Dendritic cell treated with granulocyte-macrophage colony-stimulating factor and Interleukin-4, amounts not matched to agents 40 ng/mL and 50 ng/mL, for 4 days (primary cell): ENCODE measurements around the gene RANBP17.
"Not testable (repeated sequence)": the region's sequence is repeated elsewhere in the genome, so short reads cannot be mapped to it uniquely, and the experiment has no call there.

Experiments used
- H3K27ac Mint-ChIP-seq: one replicate; pipeline ENCODE4 v1.8.0; 2022; ENCODE audit warnings: mild to moderate bottlenecking, mixed read lengths
- H3K27me3 Mint-ChIP-seq: one replicate; pipeline ENCODE4 v1.8.0; 2022; ENCODE audit warnings: mild to moderate bottlenecking, mixed read lengths
- H3K36me3 Mint-ChIP-seq: one replicate; pipeline ENCODE4 v1.8.0; 2022; ENCODE audit warnings: low read depth, mixed read lengths
- H3K4me1 Mint-ChIP-seq: one replicate; pipeline ENCODE4 v1.8.0; 2022; ENCODE audit warnings: low read depth, mixed read lengths
- H3K4me3 Mint-ChIP-seq: one replicate; pipeline ENCODE4 v1.8.0; 2022; ENCODE audit warnings: mild to moderate bottlenecking, moderate library complexity, mixed read lengths
- H3K9me3 Mint-ChIP-seq: one replicate; pipeline ENCODE4 v1.8.0; 2022; ENCODE audit warnings: mixed read lengths
- intact Hi-C: fragments of 100-400 bp; cut with micrococcal nuclease; formaldehyde crosslinking; loops from one replicate; pipeline ENCODE4 v1.15.0; 2022

Gene RANBP17

DNA sequence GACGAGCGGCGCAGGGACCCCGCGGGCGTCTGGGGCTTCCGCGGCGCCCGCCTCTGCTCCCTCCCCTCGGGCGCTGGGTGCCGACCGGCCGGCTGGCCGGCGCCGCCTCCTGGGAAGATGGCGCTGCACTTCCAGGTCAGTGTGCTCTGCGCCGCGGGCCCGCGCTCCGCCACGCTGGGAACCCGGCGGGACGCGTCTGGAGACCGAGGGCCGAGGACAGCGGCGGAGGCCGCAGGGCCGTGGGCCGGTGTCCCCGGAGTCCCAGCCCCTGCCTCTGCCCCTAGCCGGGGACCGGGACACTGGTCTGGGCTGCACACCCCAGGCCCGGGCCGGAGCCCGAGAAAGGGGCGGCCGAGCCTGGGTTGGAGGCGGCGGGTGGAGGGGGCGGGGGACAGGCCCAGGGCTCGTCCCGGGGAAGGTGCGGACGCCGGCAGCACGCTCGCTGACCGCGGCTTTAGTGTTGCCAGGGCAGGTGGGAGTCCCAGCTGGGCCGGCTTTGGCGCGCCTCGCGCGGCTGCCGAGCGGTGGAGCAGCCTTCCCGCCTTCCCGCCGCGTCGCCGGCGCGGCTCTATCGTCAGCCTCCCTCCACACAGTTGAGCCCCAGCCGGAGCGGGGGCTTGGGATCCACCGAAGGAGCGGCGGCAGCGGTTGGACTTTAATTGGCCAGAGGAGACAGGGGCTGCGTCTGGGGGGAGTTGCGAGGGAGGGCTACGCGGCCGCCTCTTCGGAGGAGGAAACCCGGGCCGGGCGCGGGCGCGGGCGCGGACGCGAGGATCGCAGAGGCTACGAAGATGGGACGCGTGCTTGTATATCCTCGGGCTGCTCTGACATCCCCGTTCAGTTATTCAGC is at the start of gene RANBP17:
RANBP17 (plus strand) TSS at position 102 of the 850 bp plus-strand sequence.
- peaks cover 32% of the 10 kb centered on the region for H3K27me3 Mint-ChIP-seq
- intact Hi-C loops, result no loop called here

DNA sequence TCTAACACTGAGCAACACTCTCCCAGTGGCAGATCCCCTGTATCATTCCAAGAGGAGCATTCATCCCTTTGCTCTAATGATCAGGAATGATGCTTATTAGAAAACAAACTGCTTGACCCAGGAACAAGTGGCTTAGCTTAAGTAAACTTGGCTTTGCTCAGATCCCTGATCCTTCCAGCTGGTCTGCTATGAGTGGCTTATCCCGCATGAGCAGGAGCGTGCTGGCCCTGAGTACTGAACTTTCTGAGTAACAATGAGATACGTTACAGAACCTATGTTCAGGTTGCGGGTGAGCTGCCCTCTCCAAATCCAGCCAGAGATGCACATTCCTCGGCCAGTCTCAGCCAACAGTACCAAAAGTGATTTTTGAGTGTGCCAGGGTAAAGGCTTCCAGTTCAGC is 48.6 kb upstream of the RANBP17 start:
- H3K4me1 Mint-ChIP-seq, result no peaks in the 10 kb centered on the region
- H3K27ac Mint-ChIP-seq, result no peak overlapping the region
- H3K36me3 Mint-ChIP-seq, result no peaks in the 10 kb centered on the region
- no peak overlapping the region for H3K4me3 Mint-ChIP-seq
- no peaks in the 10 kb centered on the region for H3K9me3 Mint-ChIP-seq
- intact Hi-C loops, result no loop called here
- no peaks in the 10 kb centered on the region for H3K27me3 Mint-ChIP-seq

More for the DNA sequence above, at the start of gene RANBP17:
- Mint-ChIP-seq H3K4me3 (peak within 1 kb of the TSS; percentile 88), H3K36me3 (peaks cover 14% of the 10 kb centered on the region), H3K9me3 (peaks cover 32% of the 10 kb centered on the region), H3K4me1 (peaks cover 19% of the 10 kb centered on the region), H3K27ac (no peak within 1 kb of the TSS)

DNA sequence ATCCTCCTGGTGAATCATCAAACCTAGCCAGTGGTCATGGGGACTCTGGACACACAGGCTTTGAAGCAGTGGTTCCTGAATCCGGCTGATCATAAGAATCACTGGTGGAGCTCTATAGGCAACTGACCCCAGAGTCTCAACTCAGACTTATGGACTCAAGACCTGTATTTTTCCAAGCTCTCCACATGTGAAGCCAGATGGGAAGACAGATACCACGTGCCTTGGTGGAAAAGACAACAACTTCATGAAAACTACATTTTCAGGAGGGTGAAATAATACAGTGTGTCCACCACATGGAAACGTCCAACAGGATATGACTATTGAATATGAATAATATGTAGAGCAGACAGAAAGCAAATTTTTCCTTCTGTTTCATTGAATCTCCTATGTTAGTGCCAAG is 44.6 kb upstream of the RANBP17 start:
- Mint-ChIP-seq H3K27me3 (no peaks in the 10 kb centered on the region), H3K36me3 (no peaks in the 10 kb centered on the region), H3K9me3 (no peaks in the 10 kb centered on the region), H3K27ac (no peak overlapping the region), H3K4me3 (no peak overlapping the region), H3K4me1 (no peaks in the 10 kb centered on the region)
- intact Hi-C loops, result no loop called here

DNA sequence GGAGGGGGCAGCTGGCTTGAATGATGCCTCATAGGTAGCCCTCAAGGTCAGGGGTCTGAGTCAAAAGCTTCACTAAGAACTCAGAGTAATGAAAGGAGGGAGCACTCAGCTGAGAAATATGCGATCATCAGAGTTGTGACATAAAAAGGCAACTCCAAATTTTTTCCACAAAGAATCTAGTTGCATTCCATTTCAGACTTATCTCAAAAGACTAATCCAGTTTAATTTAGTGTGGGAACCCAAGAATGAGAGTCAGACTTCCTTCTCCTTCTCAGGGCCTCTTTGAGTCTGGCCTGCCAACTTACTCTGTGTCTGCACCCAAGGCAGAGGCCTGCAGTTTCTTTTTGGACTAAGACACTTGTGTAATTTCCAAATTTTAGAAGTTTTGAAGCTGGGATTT is 43.6 kb upstream of the RANBP17 start:
- intact Hi-C loops, result no loop called here
- H3K4me1 Mint-ChIP-seq, result no peaks in the 10 kb centered on the region
- H3K36me3 Mint-ChIP-seq, result no peaks in the 10 kb centered on the region
- no peak overlapping the region for H3K4me3 Mint-ChIP-seq
- H3K27me3 Mint-ChIP-seq, result no peaks in the 10 kb centered on the region
- no peaks in the 10 kb centered on the region for H3K9me3 Mint-ChIP-seq
- no peak overlapping the region for H3K27ac Mint-ChIP-seq

DNA sequence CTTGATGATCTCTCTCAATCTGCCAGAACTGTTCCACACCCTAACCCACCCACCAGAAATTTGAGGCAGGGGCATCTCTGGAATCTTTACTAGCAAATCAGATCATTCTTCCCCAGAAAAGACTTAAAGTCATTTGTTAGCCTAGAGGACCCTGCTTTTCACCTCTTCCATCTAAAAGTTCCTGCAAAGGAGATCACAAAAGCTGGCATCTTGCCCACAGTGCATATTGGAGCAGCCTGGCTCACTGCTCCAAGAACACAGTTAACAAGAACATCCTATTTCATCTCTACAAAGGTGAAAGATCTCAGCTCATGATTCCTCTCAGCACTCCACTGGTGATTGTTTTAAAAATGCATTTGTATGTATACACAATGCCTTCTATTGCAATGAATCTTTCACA is 42.0 kb upstream of the RANBP17 start:
- Mint-ChIP-seq H3K4me1 (no peaks in the 10 kb centered on the region), H3K9me3 (no peaks in the 10 kb centered on the region), H3K27ac (no peak overlapping the region), H3K4me3 (no peak overlapping the region), H3K36me3 (no peaks in the 10 kb centered on the region), H3K27me3 (no peaks in the 10 kb centered on the region)
- intact Hi-C loops, result no loop called here

DNA sequence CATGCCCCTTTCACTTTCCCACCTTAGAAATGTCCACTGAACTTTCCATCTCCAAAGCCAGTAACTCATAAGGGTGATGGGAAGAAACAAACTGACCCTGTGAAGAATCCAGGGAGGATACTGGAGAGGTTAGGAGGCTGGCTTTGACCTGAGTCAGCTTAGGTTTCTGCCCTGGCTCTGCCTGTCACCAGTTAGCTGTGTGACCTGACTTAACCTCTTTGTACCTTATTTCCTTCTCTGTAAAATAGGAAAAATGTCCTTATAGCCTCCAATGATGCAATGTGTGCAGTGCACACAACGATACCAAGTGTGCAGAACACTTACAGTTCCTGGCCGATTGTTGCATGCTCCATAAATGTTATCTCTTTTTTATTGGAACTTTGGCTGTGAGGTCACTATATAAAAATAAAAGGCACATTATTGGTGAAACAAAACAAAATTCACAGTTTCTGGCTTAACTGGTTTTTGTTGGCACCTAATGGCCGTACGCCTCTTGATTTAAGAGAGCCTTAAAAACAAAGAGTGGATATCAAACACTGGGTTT is 40.5 kb upstream of the RANBP17 start:
- H3K27me3 Mint-ChIP-seq, result no peaks in the 10 kb centered on the region
- no peaks in the 10 kb centered on the region for H3K4me1 Mint-ChIP-seq
- no peaks in the 10 kb centered on the region for H3K36me3 Mint-ChIP-seq
- intact Hi-C loops, result no loop called here
- peaks cover 5% of the 10 kb centered on the region for H3K9me3 Mint-ChIP-seq
- H3K27ac Mint-ChIP-seq, result no peak overlapping the region
- no peak overlapping the region for H3K4me3 Mint-ChIP-seq

DNA sequence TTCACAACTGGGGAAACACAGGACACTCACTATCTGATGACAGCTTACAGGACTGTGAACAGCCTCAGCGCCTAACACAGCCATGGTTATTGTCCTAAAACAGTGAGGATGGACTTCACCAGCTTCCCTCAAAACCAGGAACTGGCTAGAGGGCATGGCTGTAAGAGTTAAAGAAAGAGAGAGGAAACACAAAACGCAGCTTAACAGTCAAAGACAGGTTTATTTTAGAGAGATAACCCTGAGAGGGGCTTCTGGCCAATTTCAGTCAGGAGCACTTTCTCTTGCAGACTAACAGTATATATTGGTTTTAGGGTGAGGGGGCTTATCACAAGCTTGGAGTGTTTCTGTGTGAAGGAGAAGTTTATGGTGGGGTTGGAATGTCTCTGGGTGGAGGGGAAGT is 35.7 kb upstream of the RANBP17 start:
- no peaks in the 10 kb centered on the region for H3K4me1 Mint-ChIP-seq
- H3K9me3 Mint-ChIP-seq, result peaks cover 8% of the 10 kb centered on the region
- peaks cover 2% of the 10 kb centered on the region for H3K27me3 Mint-ChIP-seq
- intact Hi-C loops, result no loop called here
- no peaks in the 10 kb centered on the region for H3K36me3 Mint-ChIP-seq
- H3K4me3 Mint-ChIP-seq, result no peak overlapping the region
- H3K27ac Mint-ChIP-seq, result no peak overlapping the region

DNA sequence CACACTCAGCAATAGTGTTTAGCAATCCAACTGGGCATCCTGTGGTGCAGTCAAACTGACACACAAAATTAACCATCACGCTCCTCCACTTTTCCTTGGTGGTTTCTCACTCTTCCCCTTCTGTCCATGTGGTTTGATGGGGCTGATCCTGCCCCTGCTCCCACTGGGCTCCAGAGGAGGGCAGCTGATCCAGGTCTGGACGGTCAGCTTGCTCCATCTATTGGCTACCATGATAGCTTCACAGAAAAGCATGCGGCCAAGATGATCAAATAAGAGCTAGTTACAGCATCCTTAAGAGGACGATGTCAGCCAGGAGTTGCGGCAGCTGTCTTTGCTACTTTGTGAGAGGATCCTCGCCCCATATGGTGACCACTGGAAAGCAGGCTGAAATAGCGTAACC is 29.6 kb upstream of the RANBP17 start:
- Mint-ChIP-seq H3K4me1 (no peaks in the 10 kb centered on the region), H3K27me3 (peaks cover 9% of the 10 kb centered on the region), H3K36me3 (no peaks in the 10 kb centered on the region), H3K4me3 (no peak overlapping the region), H3K27ac (no peak overlapping the region), H3K9me3 (no peaks in the 10 kb centered on the region)
- intact Hi-C loops, result no loop called here

DNA sequence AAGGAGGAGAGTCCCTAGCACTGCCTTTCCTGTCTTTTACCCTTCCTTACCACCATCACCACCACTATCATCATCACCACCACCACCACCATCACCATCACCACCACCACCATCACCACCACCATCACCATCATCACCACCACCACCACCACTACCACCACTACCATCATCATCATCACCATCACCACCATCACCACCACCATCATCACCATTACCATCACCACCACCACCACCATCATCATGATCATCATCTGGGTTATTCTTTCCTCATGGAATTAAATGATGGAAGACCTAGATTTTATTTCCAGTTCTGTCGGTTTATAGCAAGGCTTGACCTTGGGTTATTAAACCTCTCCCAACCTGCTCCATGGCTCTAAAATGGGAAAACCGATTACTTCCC is 27.8 kb upstream of the RANBP17 start:
- H3K4me1 Mint-ChIP-seq, H3K27me3 Mint-ChIP-seq, intact Hi-C loops, H3K36me3 Mint-ChIP-seq, H3K4me3 Mint-ChIP-seq, H3K27ac Mint-ChIP-seq, H3K9me3 Mint-ChIP-seq: not testable (repeated sequence)

DNA sequence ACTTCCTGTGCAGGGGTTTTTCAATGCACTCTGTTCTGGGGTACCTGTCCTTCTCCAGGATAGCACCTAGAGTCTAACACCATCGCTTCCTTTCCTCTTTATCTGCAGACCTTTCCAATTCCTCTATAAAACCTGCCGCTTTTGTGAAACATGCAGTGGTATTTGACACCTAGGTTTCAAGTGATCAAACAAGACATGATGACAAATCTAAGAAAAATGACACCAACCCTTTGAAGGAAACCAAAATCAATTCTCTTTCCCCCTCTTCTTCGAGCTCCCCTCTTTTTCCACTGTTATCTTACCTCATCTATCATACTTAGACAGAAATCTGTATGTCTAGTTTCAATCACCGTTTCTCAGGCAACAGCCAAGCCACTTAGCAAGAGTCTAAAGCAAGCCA is 25.6 kb upstream of the RANBP17 start:
- Mint-ChIP-seq H3K36me3 (no peaks in the 10 kb centered on the region), H3K9me3 (no peaks in the 10 kb centered on the region), H3K4me3 (no peak overlapping the region), H3K27ac (no peak overlapping the region), H3K27me3 (peaks cover 7% of the 10 kb centered on the region), H3K4me1 (no peaks in the 10 kb centered on the region)
- intact Hi-C loops, result no loop called here

DNA sequence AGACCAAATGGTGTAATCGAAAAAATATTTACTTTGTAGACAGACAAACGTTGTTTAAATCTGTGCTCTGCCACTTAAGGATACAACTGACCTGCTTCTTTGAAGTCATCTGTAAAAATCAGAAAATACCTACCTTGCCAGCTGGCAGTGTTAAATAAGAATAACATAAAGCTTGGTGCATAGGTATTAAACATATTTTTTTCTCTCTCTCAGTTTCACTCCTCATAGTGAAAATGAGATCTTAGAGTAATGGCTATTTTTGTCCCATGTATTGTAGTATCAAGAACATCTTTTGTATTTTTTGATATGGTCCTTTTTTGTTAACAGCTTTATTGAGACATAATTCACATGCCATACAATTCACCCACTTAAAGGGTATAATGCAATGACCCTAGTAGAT is 17.9 kb upstream of the RANBP17 start:
- Mint-ChIP-seq H3K4me3 (no peak overlapping the region), H3K9me3 (no peaks in the 10 kb centered on the region), H3K4me1 (no peaks in the 10 kb centered on the region), H3K27ac (no peak overlapping the region), H3K27me3 (peaks cover 2% of the 10 kb centered on the region), H3K36me3 (no peaks in the 10 kb centered on the region)
- intact Hi-C loops, result no loop called here

DNA sequence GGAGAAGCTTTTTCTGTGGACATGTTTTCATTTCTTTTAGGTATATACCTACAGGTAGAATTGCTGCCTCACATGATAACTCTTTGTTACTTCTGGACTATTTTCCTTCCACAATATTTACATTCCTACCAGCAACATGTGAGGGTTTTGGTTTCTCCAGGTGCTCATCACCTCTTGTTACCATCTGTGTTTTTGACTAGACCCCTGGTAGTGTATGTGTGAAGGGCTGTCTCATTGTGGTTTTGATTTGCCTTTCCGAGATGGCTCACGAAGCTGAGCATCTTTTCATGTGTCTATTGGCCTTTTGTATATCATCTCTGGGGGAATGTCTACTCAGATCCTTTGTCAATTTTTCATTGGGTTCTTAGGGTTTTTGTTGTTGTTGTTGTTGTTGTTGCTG is 17.2 kb upstream of the RANBP17 start:
- no peak overlapping the region for H3K27ac Mint-ChIP-seq
- no peaks in the 10 kb centered on the region for H3K4me1 Mint-ChIP-seq
- H3K9me3 Mint-ChIP-seq, result no peaks in the 10 kb centered on the region
- peaks cover 2% of the 10 kb centered on the region for H3K27me3 Mint-ChIP-seq
- intact Hi-C loops, result no loop called here
- H3K4me3 Mint-ChIP-seq, result no peak overlapping the region
- no peaks in the 10 kb centered on the region for H3K36me3 Mint-ChIP-seq

DNA sequence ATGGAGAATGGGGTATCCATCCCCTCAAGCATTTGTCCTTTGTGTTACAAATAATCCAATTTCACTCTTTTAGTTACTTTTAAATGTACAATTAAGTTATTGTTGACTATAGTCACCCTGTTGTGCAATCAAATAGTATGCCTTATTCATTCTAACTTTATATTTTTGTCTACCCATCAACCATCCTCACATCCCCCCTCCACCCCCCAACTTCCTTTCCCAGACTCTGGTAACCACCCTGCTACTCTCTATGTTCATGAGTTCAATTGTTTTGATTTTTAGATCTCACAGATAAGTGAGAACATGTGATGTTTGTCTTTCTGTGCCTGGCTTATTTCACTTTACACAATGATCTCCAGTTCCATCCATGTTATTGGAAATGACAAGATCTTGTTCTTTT is 15.4 kb upstream of the RANBP17 start:
- Mint-ChIP-seq H3K4me1 (no peaks in the 10 kb centered on the region), H3K36me3 (no peaks in the 10 kb centered on the region), H3K27me3 (peaks cover 4% of the 10 kb centered on the region), H3K4me3 (no peak overlapping the region), H3K9me3 (no peaks in the 10 kb centered on the region), H3K27ac (no peak overlapping the region)
- intact Hi-C loops, result no loop called here

DNA sequence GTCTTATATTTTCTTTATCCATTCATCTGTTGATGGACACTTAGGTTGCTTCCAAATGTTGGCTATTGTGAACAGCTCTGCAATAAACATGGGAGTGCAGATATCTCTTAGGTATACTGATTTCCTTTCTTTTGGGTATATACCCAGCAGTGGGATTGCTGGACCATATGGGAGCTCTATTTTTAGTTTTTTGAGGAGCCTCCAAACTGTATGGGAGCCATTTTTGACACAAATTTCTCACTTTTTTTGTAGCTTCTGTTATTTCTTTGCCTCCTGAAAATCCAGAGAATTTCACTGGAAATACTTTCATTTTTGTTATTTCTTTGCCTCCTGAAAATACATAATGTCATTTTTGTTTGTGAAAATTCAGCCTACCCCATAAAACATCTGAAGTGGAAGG is 15.0 kb upstream of the RANBP17 start:
- Mint-ChIP-seq H3K27me3 (peaks cover 3% of the 10 kb centered on the region), H3K36me3 (no peaks in the 10 kb centered on the region), H3K27ac (no peak overlapping the region), H3K4me1 (no peaks in the 10 kb centered on the region), H3K4me3 (no peak overlapping the region), H3K9me3 (no peaks in the 10 kb centered on the region)
- intact Hi-C loops, result no loop called here

DNA sequence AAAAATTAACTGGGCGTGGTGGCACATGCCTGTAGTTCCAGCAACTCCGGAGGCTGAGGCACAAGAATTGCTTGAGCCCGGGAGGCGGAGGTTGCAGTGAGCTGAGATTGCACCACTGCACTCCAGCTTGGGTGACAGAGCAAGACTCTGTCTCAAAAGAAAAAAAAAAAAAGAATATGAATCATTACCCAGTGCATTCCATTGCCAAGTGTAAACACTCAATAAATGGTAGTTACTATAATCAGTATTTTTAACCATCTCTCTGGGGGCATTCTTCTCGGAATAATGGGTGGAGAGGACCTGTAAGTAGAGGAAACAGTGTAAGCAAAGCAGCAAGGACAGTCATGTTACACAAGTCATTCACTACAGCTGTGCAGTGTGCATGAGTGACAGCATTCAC is 13.8 kb upstream of the RANBP17 start:
- no peak overlapping the region for H3K27ac Mint-ChIP-seq
- intact Hi-C loops, result no loop called here
- no peak overlapping the region for H3K4me3 Mint-ChIP-seq
- no peaks in the 10 kb centered on the region for H3K36me3 Mint-ChIP-seq
- peaks cover 2% of the 10 kb centered on the region for H3K27me3 Mint-ChIP-seq
- H3K4me1 Mint-ChIP-seq, result no peaks in the 10 kb centered on the region
- H3K9me3 Mint-ChIP-seq, result no peaks in the 10 kb centered on the region
